ENCODE measurements around the gene EHMT2.
A peak's percentile ranks its signal among the peaks of the same experiment; 100 is the strongest.

Gene EHMT2

GRCh38 chr6:31888276-31889258 lies 8.9 kb downstream of the EHMT2 start:
- peak; percentile 66 for DNase-seq (ENCODE audit: low spot score)

GRCh38 chr6:31887173-31888007 lies 10.1 kb downstream of the EHMT2 start:
- DNase-seq (ENCODE audit: low spot score) = no peak

GRCh38 chr6:31886541-31886991 lies 10.9 kb downstream of the EHMT2 start:
- no peak for DNase-seq (ENCODE audit: low spot score)

- DNase-seq (ENCODE audit: low spot score) = no peak
Observed at GRCh38 chr6:31884528-31885035, 12.9 kb downstream of the EHMT2 start.

GRCh38 chr6:31883676-31884075 lies 13.8 kb downstream of the EHMT2 start:
- DNase-seq (ENCODE audit: low spot score) = no peak

- DNase-seq (ENCODE audit: low spot score) = peak; percentile 49
Observed at GRCh38 chr6:31882344-31882743, 15.2 kb downstream of the EHMT2 start.

GRCh38 chr6:31881136-31881859 lies 16.2 kb downstream of the EHMT2 start:
- no peak for DNase-seq (ENCODE audit: low spot score)

GRCh38 chr6:31880616-31881015 lies 16.9 kb downstream of the EHMT2 start:
- no peak for DNase-seq (ENCODE audit: low spot score)

GRCh38 chr6:31879901-31880300 lies 17.6 kb downstream of the EHMT2 start:
- no peak for DNase-seq (ENCODE audit: low spot score)

- no peak for DNase-seq (ENCODE audit: low spot score)
Observed at GRCh38 chr6:31879143-31879542, 18.4 kb downstream of the EHMT2 start.

- no peak for DNase-seq (ENCODE audit: low spot score)
Observed at GRCh38 chr6:31878726-31879125, 18.8 kb downstream of the EHMT2 start, which contains the start of gene SLC44A4. Gene SLC44A4 (minus strand): TSS chr6:31878997. CDS start chr6:31878980, 17 bp downstream.

- DNase-seq (ENCODE audit: low spot score) = no peak
Observed at GRCh38 chr6:31878222-31878621, 19.3 kb downstream of the EHMT2 start.

- DNase-seq (ENCODE audit: low spot score) = no peak
Observed at GRCh38 chr6:31877651-31878161, 19.8 kb downstream of the EHMT2 start.

- no peak for DNase-seq (ENCODE audit: low spot score)
Observed at GRCh38 chr6:31877125-31877650, 20.3 kb downstream of the EHMT2 start.

GRCh38 chr6:31876357-31876756 lies 21.1 kb downstream of the EHMT2 start:
- DNase-seq (ENCODE audit: low spot score) = no peak

GRCh38 chr6:31875877-31876276 lies 21.6 kb downstream of the EHMT2 start:
- no peak for DNase-seq (ENCODE audit: low spot score)

- DNase-seq (ENCODE audit: low spot score) = no peak
Observed at GRCh38 chr6:31874836-31875572, 22.5 kb downstream of the EHMT2 start.

- no peak for DNase-seq (ENCODE audit: low spot score)
Observed at GRCh38 chr6:31874084-31874670, 23.3 kb downstream of the EHMT2 start.

GRCh38 chr6:31871046-31871659 lies 26.3 kb downstream of the EHMT2 start:
- no peak for DNase-seq (ENCODE audit: low spot score)
